K562 (cell line): Measurements from ENCODE around the gene SCN1A. TPM values are rescaled to one million over a fixed set of nuclear protein-coding genes. Genes with fewer than 3 reads are reported as not detected.

Source experiments
- CC2D1A ChIP-seq: fragments of 450-650 bp; IDR thresholded peaks from 2 replicates; pipeline ENCODE4 v1.6.1; 2017; ENCODE audit warnings: mild to moderate bottlenecking
- CTBP1 ChIP-seq: fragments of 450-650 bp; IDR thresholded peaks from 2 replicates; pipeline ENCODE4 v1.6.1; 2016; ENCODE audit warnings: borderline replicate concordance
- GABPB1 ChIP-seq: sonication (generic); formaldehyde crosslinking; IDR thresholded peaks from 2 replicates; pipeline ENCODE4 v1.8.0; 2022; ENCODE audit warnings: mild to moderate bottlenecking, missing genetic modification reagents
- HEY1 ChIP-seq: fragments of 250-450 bp; sonication (Bioruptor Pico); IDR thresholded peaks from 2 replicates; pipeline ENCODE4 v1.5.0; 2020; ENCODE audit warnings: mild to moderate bottlenecking, moderate library complexity, borderline replicate concordance
- KAT7 ChIP-seq: sonication (generic); formaldehyde crosslinking; IDR thresholded peaks from 2 replicates; pipeline ENCODE4 v1.8.0; 2022; ENCODE audit warnings: missing genetic modification reagents, mild to moderate bottlenecking, borderline replicate concordance
- KDM4B ChIP-seq, 2 experiments: fragments of 450-650 bp in 1 of 2; sonication (generic) in 1 of 2; IDR thresholded peaks; 2 replicates each; pipeline ENCODE4 v1.6.1; 2016 to 2017; ENCODE audit warnings: borderline replicate concordance in 2 of 2, antibody characterized with exemption in 1 of 2, low read depth in 1 of 2, mild to moderate bottlenecking in 1 of 2
- KLF10 ChIP-seq: fragments of 250-450 bp; sonication (Bioruptor Pico); IDR thresholded peaks from 2 replicates; pipeline ENCODE4 v1.6.1; 2021; ENCODE audit warnings: matching md5 sums
- RHOXF2B ChIP-seq: fragments of 250-450 bp; sonication (Bioruptor Pico); conservative IDR thresholded peaks from 2 replicates; pipeline ENCODE4 v1.5.1; 2021
- SNRNP70 ChIP-seq: fragments of 200-400 bp; formaldehyde crosslinking; optimal IDR thresholded peaks from 2 replicates; pipeline ENCODE3; 2017; ENCODE audit warnings: low read depth, low read length
- STAT6 ChIP-seq: sonication (generic); formaldehyde crosslinking; IDR thresholded peaks from 2 replicates; pipeline ENCODE4 v1.8.1; 2023; ENCODE audit warnings: mild to moderate bottlenecking, missing genetic modification reagents
- TEAD1 ChIP-seq, 2 experiments: fragments of 450-650 bp in 1 of 2; sonication (generic) in 1 of 2; formaldehyde crosslinking; IDR thresholded peaks; 2 replicates each; pipeline versions ENCODE4 v1.4.0 to v1.8.0; 2020 to 2022; ENCODE audit warnings: mild to moderate bottlenecking in 2 of 2, missing genetic modification reagents in 1 of 2
- THAP12 ChIP-seq: fragments of 250-450 bp; sonication (Bioruptor Pico); IDR thresholded peaks from 2 replicates; pipeline ENCODE4 v1.9.0; 2021; ENCODE audit warnings: mild to moderate bottlenecking, inconsistent platforms
- YBX1 ChIP-seq: fragments of 450-650 bp; IDR thresholded peaks from 2 replicates; pipeline ENCODE4 v1.7.1; 2016; ENCODE audit warnings: mild to moderate bottlenecking
- ZNF124 ChIP-seq: sonication (generic); formaldehyde crosslinking; IDR thresholded peaks from 2 replicates; pipeline ENCODE4 v1.8.1; 2022; ENCODE audit warnings: missing genetic modification reagents
- ZNF445 ChIP-seq: fragments of 250-450 bp; sonication (Bioruptor Pico); IDR thresholded peaks from 2 replicates; pipeline ENCODE4 v1.4.0; 2020; ENCODE audit warnings: low read depth, mild to moderate bottlenecking, moderate library complexity
- ZNF655 ChIP-seq: fragments of 250-450 bp; sonication (Bioruptor Pico); IDR thresholded peaks from 2 replicates; pipeline ENCODE4 v1.5.0; 2021
- polyA plus RNA-seq, 8 experiments: library from polyadenylated mRNA; depleted of rRNA in 4 of 8; stranded (reverse) in 5 of 8; unstranded in 3 of 8; fragments of >200 nt; fragmentation: Nextera tagmentation in 2 of 8; fragmentation: Illumina TruSeq in 1 of 8; extraction: Ambion mirVana in 2 of 8; extraction: Trizol in 1 of 8; gene quantifications; 2 replicates each; pipeline versions ENCODE4 v1.2.1 to v1.2.3, GENCODE V29; 2011 to 2014; ENCODE audit warnings: inconsistent platforms in 1 of 8, missing spikeins in 1 of 8
- total RNA-seq, 7 experiments: library from RNA; depleted of rRNA in 6 of 7; stranded (reverse); fragments of >200 nt in 6 of 7; fragmentation: Illumina TruSeq in 2 of 7; extraction: Trizol in 2 of 7; gene quantifications; 2 replicates each; pipeline versions ENCODE4 v1.2.1 to v1.2.3, GENCODE V29; 2011 to 2021; ENCODE audit warnings: low replicate concordance in 1 of 7
- TF ChIP-seq, protein P1 (sequence below): sonication (generic); formaldehyde crosslinking; IDR thresholded peaks from 2 replicates; pipeline ENCODE4 v1.8.0; 2023; ENCODE audit warnings: mild to moderate bottlenecking, missing genetic modification reagents
- TF ChIP-seq, protein P2 (sequence below): sonication (generic); formaldehyde crosslinking; IDR thresholded peaks from 2 replicates; pipeline ENCODE4 v1.8.1; 2023; ENCODE audit warnings: mild to moderate bottlenecking, missing genetic modification reagents

SCN1A gene
- total and polyA plus RNA-seq, 9 of the 15 experiments (the other 6 are each of a cell fraction or from before 2014, with no cell fraction given) = not detected

DNA sequence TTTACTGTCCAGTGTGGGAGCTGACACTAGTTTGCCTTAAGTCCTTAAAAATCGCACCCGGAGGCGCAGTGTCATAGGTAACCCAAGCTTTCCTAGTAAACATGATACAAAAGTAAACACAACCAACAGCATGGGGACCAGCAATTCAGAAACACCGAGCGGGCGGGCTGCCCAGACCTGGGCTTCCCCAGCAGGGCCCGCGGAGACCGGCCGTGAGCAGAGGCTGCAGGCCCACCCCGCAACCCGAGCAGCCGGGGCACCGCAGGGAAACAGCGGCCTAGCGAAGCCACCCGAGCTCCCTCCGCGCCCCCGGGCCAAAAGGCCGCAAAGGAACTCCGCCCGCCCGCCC, 174.5 kb downstream of the SCN1A start (continued):
- TF ChIP-seq, protein P1, sequence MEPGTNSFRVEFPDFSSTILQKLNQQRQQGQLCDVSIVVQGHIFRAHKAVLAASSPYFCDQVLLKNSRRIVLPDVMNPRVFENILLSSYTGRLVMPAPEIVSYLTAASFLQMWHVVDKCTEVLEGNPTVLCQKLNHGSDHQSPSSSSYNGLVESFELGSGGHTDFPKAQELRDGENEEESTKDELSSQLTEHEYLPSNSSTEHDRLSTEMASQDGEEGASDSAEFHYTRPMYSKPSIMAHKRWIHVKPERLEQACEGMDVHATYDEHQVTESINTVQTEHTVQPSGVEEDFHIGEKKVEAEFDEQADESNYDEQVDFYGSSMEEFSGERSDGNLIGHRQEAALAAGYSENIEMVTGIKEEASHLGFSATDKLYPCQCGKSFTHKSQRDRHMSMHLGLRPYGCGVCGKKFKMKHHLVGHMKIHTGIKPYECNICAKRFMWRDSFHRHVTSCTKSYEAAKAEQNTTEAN (CRISPR knock-in tag) = peak; percentile 9; the same call in 1 of the 2 replicates
- TF ChIP-seq CTBP1 (no peak), KLF10 (CRISPR knock-in tag) (no peak), ZNF124 (CRISPR knock-in tag) (no peak), STAT6 (CRISPR knock-in tag) (no peak), ZNF445 (CRISPR knock-in tag) (no peak), YBX1 (no peak), HEY1 (no peak), TEAD1 (CRISPR knock-in tag; IDR thresholded peaks at IDR 0.05) (peak in 1 of 2 experiments; percentile 17; a peak in 1 of 4 replicates), RHOXF2B (CRISPR knock-in tag) (0 out of 2 replicates have a peak, but pooled peaks have one; percentile 27), ZNF655 (no peak), SNRNP70 (no peak), KAT7 (CRISPR knock-in tag) (no peak), GABPB1 (no peak), KDM4B (IDR thresholded peaks at IDR 0.05; ENCODE audit: borderline replicate concordance in 2 of 2, low read depth in 1 of 2) (no peak), THAP12 (CRISPR knock-in tag) (0 out of 2 replicates have a peak, but pooled peaks have one; percentile 7), CC2D1A (no peak)
- TF ChIP-seq, protein P2, sequence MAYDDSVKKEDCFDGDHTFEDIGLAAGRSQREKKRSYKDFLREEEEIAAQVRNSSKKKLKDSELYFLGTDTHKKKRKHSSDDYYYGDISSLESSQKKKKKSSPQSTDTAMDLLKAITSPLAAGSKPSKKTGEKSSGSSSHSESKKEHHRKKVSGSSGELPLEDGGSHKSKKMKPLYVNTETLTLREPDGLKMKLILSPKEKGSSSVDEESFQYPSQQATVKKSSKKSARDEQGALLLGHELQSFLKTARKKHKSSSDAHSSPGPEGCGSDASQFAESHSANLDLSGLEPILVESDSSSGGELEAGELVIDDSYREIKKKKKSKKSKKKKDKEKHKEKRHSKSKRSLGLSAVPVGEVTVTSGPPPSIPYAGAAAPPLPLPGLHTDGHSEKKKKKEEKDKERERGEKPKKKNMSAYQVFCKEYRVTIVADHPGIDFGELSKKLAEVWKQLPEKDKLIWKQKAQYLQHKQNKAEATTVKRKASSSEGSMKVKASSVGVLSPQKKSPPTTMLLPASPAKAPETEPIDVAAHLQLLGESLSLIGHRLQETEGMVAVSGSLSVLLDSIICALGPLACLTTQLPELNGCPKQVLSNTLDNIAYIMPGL (CRISPR knock-in tag) = no peak
